ENCODE measurements around the gene C19orf25.
"Not testable (repeated sequence)": the region's sequence is repeated elsewhere in the genome, so short reads cannot be mapped to it uniquely, and the experiment has no call there.

Gene C19orf25

GRCh38 chr19:1511318-1512317 lies 32.6 kb upstream of the C19orf25 start:
- DNase-seq: no peak

DNA sequence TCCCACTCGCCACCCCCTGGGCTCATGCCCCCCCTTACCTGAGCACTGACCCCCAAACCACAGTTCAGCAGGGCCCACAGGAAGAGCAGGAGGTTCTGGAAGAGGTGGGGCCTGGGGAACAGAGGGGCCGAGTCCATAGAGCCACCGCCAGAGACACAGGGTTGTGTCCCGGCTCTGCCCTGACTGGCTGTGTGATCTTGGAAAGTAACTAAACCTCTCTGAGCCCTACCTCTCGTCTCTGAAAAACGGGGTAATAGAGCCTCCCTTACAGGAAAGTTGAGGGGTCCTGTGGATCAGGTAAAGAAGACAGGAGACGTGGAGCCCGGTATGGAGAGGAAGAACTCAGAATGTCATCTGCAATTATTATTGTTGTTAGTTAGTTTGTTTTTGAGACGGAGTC lies 31.8 kb upstream of the C19orf25 start:
- DNase-seq: no peak

DNA sequence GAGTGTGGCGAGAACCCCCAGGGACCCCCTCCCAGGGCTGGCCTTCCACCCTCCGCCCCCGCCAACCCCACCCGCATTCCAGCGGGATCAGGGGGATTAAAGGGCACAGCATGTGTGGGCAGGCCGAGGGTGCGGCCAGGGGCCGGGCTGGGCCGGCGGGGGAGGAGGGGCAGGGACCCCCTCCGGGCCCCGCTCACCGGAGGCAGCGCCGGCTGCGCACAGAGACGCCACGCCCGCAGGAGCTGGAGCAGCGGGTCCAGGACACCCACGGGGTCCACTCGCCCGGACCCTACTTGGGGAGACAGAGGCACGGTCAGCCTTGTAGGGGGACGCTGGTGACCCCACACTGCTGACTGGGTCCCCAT lies 31.4 kb upstream of the C19orf25 start:
- no peak for DNase-seq

- no peak for DNase-seq
Observed at GRCh38 chr19:1509602-1510441, 30.8 kb upstream of the C19orf25 start.

GRCh38 chr19:1508507-1508856 lies 29.5 kb upstream of the C19orf25 start:
- DNase-seq: no peak

GRCh38 chr19:1507763-1508506 lies 28.9 kb upstream of the C19orf25 start:
- DNase-seq: peak; percentile 95

- DNase-seq: no peak
Observed at GRCh38 chr19:1507192-1507660, 28.2 kb upstream of the C19orf25 start.

GRCh38 chr19:1505991-1506881 lies 27.2 kb upstream of the C19orf25 start:
- no peak for DNase-seq

- no peak for DNase-seq
Observed at GRCh38 chr19:1505012-1505411, 26.0 kb upstream of the C19orf25 start.

DNA sequence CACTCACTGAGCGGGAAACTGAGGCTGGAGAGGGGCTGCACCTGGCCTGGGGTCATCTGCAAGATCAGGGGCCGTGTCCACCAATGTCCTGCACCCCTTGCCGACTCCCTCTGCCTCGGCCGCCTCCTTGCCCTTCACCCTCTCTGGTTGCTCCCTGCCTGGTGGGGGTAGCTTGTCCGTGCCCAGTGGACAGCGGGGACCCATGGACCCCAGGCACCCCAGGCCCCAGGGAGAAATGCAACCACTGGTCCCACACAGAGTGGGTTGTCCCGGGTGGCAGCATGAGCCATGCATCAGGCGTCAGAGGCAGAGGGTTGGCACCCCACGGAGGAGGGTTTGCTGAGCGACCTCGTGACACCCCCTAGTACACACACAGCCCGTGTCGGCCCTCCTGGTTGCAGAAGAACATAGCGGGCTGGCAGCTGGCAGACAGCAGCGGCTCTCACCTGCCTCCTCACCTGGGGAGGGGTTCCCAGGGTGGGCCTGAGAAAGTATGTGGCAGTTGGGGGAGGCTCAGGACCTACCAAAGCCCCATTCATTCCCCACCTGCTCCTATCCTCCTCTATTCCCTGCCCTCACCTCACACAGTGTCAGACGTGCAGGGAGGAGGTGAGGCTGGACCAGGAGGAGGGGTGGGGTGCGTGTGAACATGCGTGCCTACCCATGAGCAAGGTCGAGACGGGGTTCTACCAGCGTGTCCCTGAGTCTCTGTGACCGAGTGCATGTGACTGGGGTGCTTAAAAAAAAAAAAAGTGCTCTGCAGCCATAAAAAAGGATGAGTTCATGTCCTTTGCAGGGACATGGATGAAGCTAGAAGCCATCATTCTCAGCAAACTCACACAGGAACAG lies 25.1 kb upstream of the C19orf25 start:
- DNase-seq: no peak

GRCh38 chr19:1503089-1503924 lies 24.3 kb upstream of the C19orf25 start:
- DNase-seq: no peak

- no peak for DNase-seq
Observed at GRCh38 chr19:1502433-1503088, 23.5 kb upstream of the C19orf25 start.

DNA sequence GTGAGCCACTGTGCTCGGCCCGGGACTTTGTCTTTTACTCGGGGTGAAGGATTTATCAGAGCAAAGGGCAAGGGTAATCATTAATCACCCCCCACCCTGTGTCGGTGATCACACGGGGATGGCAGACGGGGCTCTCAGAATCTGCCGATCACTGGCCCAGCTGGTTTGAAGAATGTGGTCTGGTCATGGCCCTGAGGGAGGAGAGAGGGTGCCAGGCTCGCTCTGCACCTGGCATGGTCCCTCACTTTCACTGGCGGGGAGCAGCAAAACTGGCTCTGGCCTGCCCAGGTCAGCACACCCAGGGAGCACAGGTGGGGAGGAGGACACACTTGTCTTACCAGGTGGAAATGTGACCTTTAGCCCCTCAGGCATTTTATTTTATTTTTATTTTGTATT lies 22.2 kb upstream of the C19orf25 start:
- DNase-seq: no peak

GRCh38 chr19:1499231-1499630 lies 20.2 kb upstream of the C19orf25 start:
- DNase-seq: not testable (repeated sequence)

DNA sequence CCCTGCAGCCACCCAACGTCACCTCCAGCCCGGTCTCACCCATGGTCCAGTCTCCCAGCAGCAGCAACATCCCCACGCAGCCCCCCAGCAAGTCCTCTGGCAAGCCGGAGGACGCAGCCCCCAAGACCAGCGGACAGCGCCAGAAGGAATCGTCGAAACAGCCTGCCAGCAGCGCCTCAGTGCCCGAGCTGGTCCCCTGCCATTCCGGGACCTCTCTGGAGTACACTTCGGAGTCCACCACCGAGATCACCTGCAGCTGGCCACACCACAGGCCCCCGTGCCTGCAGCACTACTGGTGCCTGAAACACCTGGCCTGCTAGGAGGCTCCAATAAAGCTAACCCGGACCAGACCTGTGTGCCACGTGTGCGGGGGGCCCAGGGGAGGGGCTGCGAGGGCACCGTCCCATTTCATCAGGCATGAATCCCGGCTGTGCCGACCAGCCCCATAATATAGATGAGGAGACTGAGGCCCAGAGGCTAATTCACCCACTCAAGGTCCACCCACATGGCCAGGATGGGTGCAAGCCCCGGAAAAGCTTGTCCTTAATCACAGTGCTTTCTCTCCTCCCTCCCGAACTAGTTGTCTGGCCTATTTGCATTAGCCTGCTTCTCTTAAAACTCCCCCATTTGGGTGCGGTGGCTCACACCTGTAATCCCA lies 18.7 kb upstream of the C19orf25 start:
- no peak for DNase-seq

GRCh38 chr19:1496714-1497577 lies 17.9 kb upstream of the C19orf25 start:
- no peak for DNase-seq

GRCh38 chr19:1495799-1496713 lies 17.0 kb upstream of the C19orf25 start:
- no peak for DNase-seq

All from right hindlimb (tissue), 1 donor.